ENCODE results near the gene USP27X.

The USP27X gene

DNA sequence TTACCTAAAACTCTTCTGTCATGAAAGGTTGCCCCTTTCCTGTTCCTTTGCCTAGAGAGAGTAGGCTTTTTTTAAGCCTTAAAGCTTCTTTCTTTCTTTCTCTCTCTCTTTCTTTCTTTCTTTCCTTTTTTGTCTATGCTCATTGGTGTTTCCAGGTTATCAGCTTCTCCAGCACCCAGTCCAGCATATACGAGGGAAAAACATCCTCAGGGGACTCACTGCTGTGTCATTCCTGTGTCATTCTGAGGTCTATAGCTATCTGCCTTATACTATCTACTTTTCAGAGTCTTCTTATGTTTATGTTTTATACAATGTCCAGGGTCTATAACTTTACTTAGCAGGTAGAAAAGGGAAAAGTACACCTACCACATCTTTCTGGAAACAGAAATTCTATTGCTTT, 10.5 kb upstream of the USP27X start:
- TF ChIP-seq EZH2phosphoT487 (IDR thresholded peaks at IDR 0.05; ENCODE audit: low read length) (no peak), EZH2 (optimal IDR thresholded peaks at IDR 0.05; ENCODE audit: low read depth, low read length) (no peak)
- TF ChIP-seq, protein P1, sequence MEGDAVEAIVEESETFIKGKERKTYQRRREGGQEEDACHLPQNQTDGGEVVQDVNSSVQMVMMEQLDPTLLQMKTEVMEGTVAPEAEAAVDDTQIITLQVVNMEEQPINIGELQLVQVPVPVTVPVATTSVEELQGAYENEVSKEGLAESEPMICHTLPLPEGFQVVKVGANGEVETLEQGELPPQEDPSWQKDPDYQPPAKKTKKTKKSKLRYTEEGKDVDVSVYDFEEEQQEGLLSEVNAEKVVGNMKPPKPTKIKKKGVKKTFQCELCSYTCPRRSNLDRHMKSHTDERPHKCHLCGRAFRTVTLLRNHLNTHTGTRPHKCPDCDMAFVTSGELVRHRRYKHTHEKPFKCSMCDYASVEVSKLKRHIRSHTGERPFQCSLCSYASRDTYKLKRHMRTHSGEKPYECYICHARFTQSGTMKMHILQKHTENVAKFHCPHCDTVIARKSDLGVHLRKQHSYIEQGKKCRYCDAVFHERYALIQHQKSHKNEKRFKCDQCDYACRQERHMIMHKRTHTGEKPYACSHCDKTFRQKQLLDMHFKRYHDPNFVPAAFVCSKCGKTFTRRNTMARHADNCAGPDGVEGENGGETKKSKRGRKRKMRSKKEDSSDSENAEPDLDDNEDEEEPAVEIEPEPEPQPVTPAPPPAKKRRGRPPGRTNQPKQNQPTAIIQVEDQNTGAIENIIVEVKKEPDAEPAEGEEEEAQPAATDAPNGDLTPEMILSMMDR (IDR thresholded peaks at IDR 0.05; ENCODE audit: low read length), result no peak
- Histone ChIP-seq H3K4me2 (ENCODE audit: low read depth, low read length) (no peak overlapping the region), H2AFZ (ENCODE audit: low read length) (no peak overlapping the region), H3K9me3 (replicated peaks; ENCODE audit: insufficient read depth, low read length) (no peaks in the 10 kb centered on the region), H3F3A (ENCODE audit: insufficient read depth, low read length) (no peaks in the 10 kb centered on the region), H3K36me3 (replicated peaks; ENCODE audit: insufficient read depth, low read length) (no peaks in the 10 kb centered on the region), H3K9ac (ENCODE audit: low read length) (no peak overlapping the region), H3K79me2 (ENCODE audit: low read length) (no peaks in the 10 kb centered on the region), H4K20me1 (ENCODE audit: insufficient read depth, low read length) (no peaks in the 10 kb centered on the region), H3K27me3 (replicated peaks; ENCODE audit: insufficient read depth, low read length) (no peaks in the 10 kb centered on the region), H3K9me2 (replicated peaks; ENCODE audit: insufficient read depth, low read length) (no peaks in the 10 kb centered on the region), H3K4me3 (ENCODE audit: low read length) (no peak overlapping the region), H3K4me1 (ENCODE audit: low read length) (no peaks in the 10 kb centered on the region), H3K27ac (ENCODE audit: low read length) (no peak overlapping the region)
- DNase-seq, result no peak

DNA sequence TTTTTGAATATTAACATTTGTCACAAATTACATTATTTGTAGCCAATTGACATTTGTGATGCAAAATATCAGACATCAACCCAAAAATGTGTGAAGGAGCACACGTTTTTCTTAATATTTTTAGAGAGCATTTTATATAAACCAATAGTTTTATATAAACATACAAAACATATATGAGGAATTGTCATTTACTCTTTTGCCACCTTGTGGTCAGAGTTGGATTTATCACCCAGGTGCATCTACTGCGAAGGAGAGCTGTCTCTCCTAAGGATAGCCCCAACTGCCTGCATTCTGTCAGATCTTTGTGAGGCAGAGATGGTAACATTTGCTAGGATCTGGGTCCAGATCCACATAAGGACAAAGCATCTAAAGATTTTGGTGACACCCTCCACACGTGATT, 2.5 kb upstream of the USP27X start:
- TF ChIP-seq, protein P1 (IDR thresholded peaks at IDR 0.05; ENCODE audit: low read length), result peak; percentile 46
- TF ChIP-seq EZH2 (optimal IDR thresholded peaks at IDR 0.05; ENCODE audit: low read depth, low read length), result no peak
- 0 out of 2 replicates have a peak, but pooled peaks cover 3% of the 10 kb centered on the region for H3K4me1 ChIP-seq (ENCODE audit: low read length)

DNA sequence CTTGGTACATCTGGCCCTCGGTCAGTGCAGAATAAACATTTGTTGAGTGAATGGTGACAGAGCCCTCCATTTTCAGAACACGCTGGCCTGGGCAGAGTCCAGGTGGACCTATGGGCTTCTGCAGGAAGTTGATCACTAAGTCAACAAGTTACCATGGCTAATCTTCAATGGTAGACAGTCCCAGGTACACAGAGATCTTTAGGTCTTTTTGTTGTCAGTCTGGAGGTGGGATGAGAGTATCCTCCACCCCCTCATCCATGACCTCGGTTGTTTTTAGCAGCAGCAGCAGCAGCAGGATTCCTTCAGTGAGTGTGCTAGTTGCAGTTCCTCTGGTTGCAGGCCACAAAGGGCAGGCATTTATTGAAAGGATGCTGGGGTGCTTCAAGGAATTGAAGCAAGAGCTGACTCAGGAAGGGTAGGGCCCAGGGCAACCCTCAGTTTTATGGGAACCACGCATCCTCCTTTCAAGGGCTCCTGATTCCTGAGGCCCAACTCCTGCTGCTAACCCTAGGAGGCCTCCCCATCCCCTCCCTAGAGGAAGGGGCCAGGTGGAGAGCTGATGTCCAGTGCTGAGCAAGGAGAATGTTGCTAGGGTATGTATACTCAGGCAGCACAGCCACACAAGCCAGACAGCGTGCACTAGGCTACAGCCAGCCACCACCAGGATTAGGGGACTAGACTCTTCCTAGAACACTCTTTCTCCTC, 1.7 kb upstream of the USP27X start:
- Histone ChIP-seq H3K4me3 (ENCODE audit: low read length) (no peak overlapping the region), H3K79me2 (ENCODE audit: low read length) (no peaks in the 10 kb centered on the region), H3F3A (ENCODE audit: insufficient read depth, low read length) (0 out of 2 replicates have a peak, but pooled peaks cover 5% of the 10 kb centered on the region), H3K4me1 (ENCODE audit: low read length) (0 out of 2 replicates have a peak, but pooled peaks cover 3% of the 10 kb centered on the region), H2AFZ (ENCODE audit: low read length) (no peak overlapping the region), H3K27ac (ENCODE audit: low read length) (no peak overlapping the region), H3K4me2 (ENCODE audit: low read depth, low read length) (no peak overlapping the region), H4K20me1 (ENCODE audit: insufficient read depth, low read length) (no peaks in the 10 kb centered on the region), H3K9me3 (replicated peaks; ENCODE audit: insufficient read depth, low read length) (no peaks in the 10 kb centered on the region), H3K9me2 (replicated peaks; ENCODE audit: insufficient read depth, low read length) (no peaks in the 10 kb centered on the region), H3K9ac (ENCODE audit: low read length) (no peak overlapping the region), H3K36me3 (replicated peaks; ENCODE audit: insufficient read depth, low read length) (no peaks in the 10 kb centered on the region), H3K27me3 (replicated peaks; ENCODE audit: insufficient read depth, low read length) (no peaks in the 10 kb centered on the region)
- DNase-seq, result no peak
- TF ChIP-seq EZH2phosphoT487 (IDR thresholded peaks at IDR 0.05; ENCODE audit: low read length) (no peak), EZH2 (optimal IDR thresholded peaks at IDR 0.05; ENCODE audit: low read depth, low read length) (no peak)
- TF ChIP-seq, protein P1 (IDR thresholded peaks at IDR 0.05; ENCODE audit: low read length), result no peak

More for the DNA sequence above, 2.5 kb upstream of the USP27X start:
- H3K9me3 ChIP-seq (replicated peaks; ENCODE audit: insufficient read depth, low read length), result no peaks in the 10 kb centered on the region
- DNase-seq, result peak; percentile 56
- H3K36me3 ChIP-seq (replicated peaks; ENCODE audit: insufficient read depth, low read length), result no peaks in the 10 kb centered on the region
- no peak overlapping the region for H3K4me3 ChIP-seq (ENCODE audit: low read length)
- H3K79me2 ChIP-seq (ENCODE audit: low read length), result no peaks in the 10 kb centered on the region
- H3F3A ChIP-seq (ENCODE audit: insufficient read depth, low read length), result 0 out of 2 replicates have a peak, but pooled peaks cover 5% of the 10 kb centered on the region
- no peaks in the 10 kb centered on the region for H3K9me2 ChIP-seq (replicated peaks; ENCODE audit: insufficient read depth, low read length)
- no peaks in the 10 kb centered on the region for H4K20me1 ChIP-seq (ENCODE audit: insufficient read depth, low read length)
- H3K27ac ChIP-seq (ENCODE audit: low read length), result no peak overlapping the region
- H3K27me3 ChIP-seq (replicated peaks; ENCODE audit: insufficient read depth, low read length), result no peaks in the 10 kb centered on the region
- no peak overlapping the region for H3K9ac ChIP-seq (ENCODE audit: low read length)
- no peak overlapping the region for H2AFZ ChIP-seq (ENCODE audit: low read length)
- no peak overlapping the region for H3K4me2 ChIP-seq (ENCODE audit: low read depth, low read length)

Measured in MM.1S (cell line).